ENCODE results near the gene CDC42BPG. TPM values are rescaled to one million over a fixed set of nuclear protein-coding genes. Genes with fewer than 3 reads are reported as not detected.

CDC42BPG gene
- total and polyA plus RNA-seq, 10 of the 15 experiments (the other 5 are each of a cell fraction or from before 2014, with no cell fraction given): 0.02 to 1.3 (median 0.09) TPM; not detected in 1

GRCh38 chr11:64803158-64803845 lies 41.2 kb downstream of the CDC42BPG start, which contains the start of gene MAP4K2 (continued):
- TF ChIP-seq ZNF592 (IDR thresholded peaks at IDR 0.05) (no peak), BACH1 (IDR thresholded peaks at IDR 0.05; ENCODE audit: borderline replicate concordance) (no peak; the same call in 1 of the 2 replicates), MAX (IDR thresholded peaks at IDR 0.05; ENCODE audit: low read depth, low read length) (no peak), IKZF2 (IDR thresholded peaks at IDR 0.05) (peak; percentile 73 to 75; a peak in 3 of 4 replicates), TCF12 (IDR thresholded peaks at IDR 0.05; ENCODE audit: low read depth, low read length) (no peak), SMARCA5 (IDR thresholded peaks at IDR 0.05) (peak; percentile 70; the same call in 1 of the 2 replicates), POLR2AphosphoS5 (IDR thresholded peaks at IDR 0.05; ENCODE audit: low read length) (no peak; the same call in 1 of the 2 replicates), BCL11A (IDR thresholded peaks at IDR 0.05; ENCODE audit: low read depth, low read length) (no peak), PBX3 (IDR thresholded peaks at IDR 0.05; ENCODE audit: insufficient replicate concordance, low read depth, low read length) (no peak), SMAD5 (IDR thresholded peaks at IDR 0.05; ENCODE audit: low read depth) (no peak), EED (IDR thresholded peaks at IDR 0.05; ENCODE audit: low read depth) (peak; percentile 56; the same call in 1 of the 2 replicates), KAT2A (conservative IDR thresholded peaks at IDR 0.05; ENCODE audit: control insufficient read depth, low read depth, low read length) (no peak), CUX1 (IDR thresholded peaks at IDR 0.05; ENCODE audit: insufficient replicate concordance, low read depth, low read length) (no peak), PKNOX1 (IDR thresholded peaks at IDR 0.05) (no peak), RCOR1 (conservative IDR thresholded peaks at IDR 0.05; ENCODE audit: low read depth, low read length) (no peak), BCL3 (IDR thresholded peaks at IDR 0.05; ENCODE audit: borderline replicate concordance, insufficient read depth, low read depth, low read length, poor library complexity, severe bottlenecking) (no peak)
